Trophoblast cell (in vitro differentiated cells and primary cell): ENCODE results near the gene GOLGA8B.
"Not testable (repeated sequence)": the region's sequence is repeated elsewhere in the genome, so short reads cannot be mapped to it uniquely, and the experiment has no call there.

ENCODE experiments used
- DNase-seq, 2 donors: peaks; one replicate each; pipeline ENCODE4 v3.0.0-alpha.2; 2016
- H2AFZ ChIP-seq: 2 replicates; pipeline ENCODE4 v1.6.1; 2013; ENCODE audit warnings: low read length, moderate library complexity, mild to moderate bottlenecking; ENCODE audit not compliant: insufficient read depth, poor library complexity
- H2AK5ac ChIP-seq: 2 replicates; pipeline ENCODE4 v1.6.1; 2013; ENCODE audit warnings: mild to moderate bottlenecking, low read length
- H2BK120ac ChIP-seq: 2 replicates; pipeline ENCODE4 v1.6.1; 2013; ENCODE audit warnings: low read length, mild to moderate bottlenecking, moderate library complexity; ENCODE audit not compliant: insufficient read depth, poor library complexity
- H2BK12ac ChIP-seq: 2 replicates; pipeline ENCODE4 v1.6.1; 2013; ENCODE audit warnings: mild to moderate bottlenecking, low read length, moderate library complexity
- H2BK5ac ChIP-seq: 2 replicates; pipeline ENCODE4 v1.6.1; 2013; ENCODE audit warnings: low read length, low read depth, moderate library complexity, mild to moderate bottlenecking; ENCODE audit not compliant: poor library complexity
- H3K14ac ChIP-seq: 2 replicates; pipeline ENCODE4 v1.6.1; 2013; ENCODE audit warnings: mild to moderate bottlenecking, low read length
- H3K18ac ChIP-seq: 2 replicates; pipeline ENCODE4 v1.6.1; 2013; ENCODE audit warnings: mild to moderate bottlenecking, low read length
- H3K23ac ChIP-seq: 2 replicates; pipeline ENCODE4 v1.6.1; 2013; ENCODE audit warnings: low read length
- H3K27ac ChIP-seq: 2 replicates; pipeline ENCODE4 v1.5.1; 2013; ENCODE audit warnings: low read depth, mild to moderate bottlenecking, inconsistent platforms, low read length, moderate library complexity
- H3K27me3 ChIP-seq: 2 replicates; pipeline ENCODE4 v1.6.1; 2013; ENCODE audit warnings: inconsistent platforms, mild to moderate bottlenecking, low read length, moderate library complexity; ENCODE audit not compliant: insufficient read depth
- H3K36me3 ChIP-seq, 2 experiments: 1 replicate in 1 of 2; 2 replicates in 1 of 2; pipeline ENCODE4 v1.6.1; 2013; ENCODE audit warnings: low read length in 2 of 2, mild to moderate bottlenecking in 2 of 2, moderate library complexity in 1 of 2; ENCODE audit not compliant: insufficient read depth in 2 of 2, control insufficient read depth in 1 of 2
- H3K4ac ChIP-seq: 2 replicates; pipeline ENCODE4 v1.6.1; 2013; ENCODE audit warnings: low read depth, mild to moderate bottlenecking, low read length, moderate library complexity
- H3K4me1 ChIP-seq, 2 experiments: 1 replicate in 1 of 2; 2 replicates in 1 of 2; pipeline ENCODE4 v1.6.1; 2013; ENCODE audit warnings: low read length in 2 of 2, mild to moderate bottlenecking in 2 of 2, moderate library complexity in 1 of 2; ENCODE audit not compliant: insufficient read depth in 2 of 2, control insufficient read depth in 1 of 2
- H3K4me2 ChIP-seq: 2 replicates; pipeline ENCODE4 v1.6.1; 2013; ENCODE audit warnings: inconsistent platforms, mild to moderate bottlenecking, low read length, moderate library complexity
- H3K4me3 ChIP-seq: 2 replicates; pipeline ENCODE4 v1.5.1; 2013; ENCODE audit warnings: mild to moderate bottlenecking, low read depth, low read length, inconsistent platforms
- H3K79me1 ChIP-seq: one replicate; pipeline ENCODE4 v1.6.1; 2013; ENCODE audit warnings: low read length
- H3K79me2 ChIP-seq: 2 replicates; pipeline ENCODE4 v1.6.1; 2013; ENCODE audit warnings: low read length, mild to moderate bottlenecking; ENCODE audit not compliant: control insufficient read depth, insufficient read depth, poor library complexity
- H3K9ac ChIP-seq: 2 replicates; pipeline ENCODE4 v1.6.1; 2013; ENCODE audit warnings: mild to moderate bottlenecking, low read length
- H3K9me3 ChIP-seq: 2 replicates; pipeline ENCODE4 v1.6.1; 2013; ENCODE audit warnings: low read depth, mild to moderate bottlenecking, control low read depth, inconsistent platforms, low read length; ENCODE audit not compliant: insufficient read depth
- H4K12ac ChIP-seq: 2 replicates; pipeline ENCODE4 v1.6.1; 2013; ENCODE audit warnings: low read depth, mild to moderate bottlenecking, low read length, moderate library complexity
- H4K8ac ChIP-seq: 2 replicates; pipeline ENCODE4 v1.6.1; 2013; ENCODE audit warnings: low read depth, mild to moderate bottlenecking, low read length, moderate library complexity
- H4K91ac ChIP-seq: one replicate; pipeline ENCODE4 v1.6.1; 2013; ENCODE audit warnings: low read depth, mild to moderate bottlenecking, low read length, moderate library complexity
- WGBS: extraction: QIAGEN DNeasy Blood & Tissue Kit; methylation state at CpG from one replicate; pipeline ENCODE4 v1.1.7; 2013; ENCODE audit warnings: missing lambda C conversion rate; ENCODE audit not compliant: insufficient read length, insufficient coverage; ENCODE audit errors: extremely low coverage; 5-methylcytosine and 5-hydroxymethylcytosine counted together

Gene GOLGA8B

DNA sequence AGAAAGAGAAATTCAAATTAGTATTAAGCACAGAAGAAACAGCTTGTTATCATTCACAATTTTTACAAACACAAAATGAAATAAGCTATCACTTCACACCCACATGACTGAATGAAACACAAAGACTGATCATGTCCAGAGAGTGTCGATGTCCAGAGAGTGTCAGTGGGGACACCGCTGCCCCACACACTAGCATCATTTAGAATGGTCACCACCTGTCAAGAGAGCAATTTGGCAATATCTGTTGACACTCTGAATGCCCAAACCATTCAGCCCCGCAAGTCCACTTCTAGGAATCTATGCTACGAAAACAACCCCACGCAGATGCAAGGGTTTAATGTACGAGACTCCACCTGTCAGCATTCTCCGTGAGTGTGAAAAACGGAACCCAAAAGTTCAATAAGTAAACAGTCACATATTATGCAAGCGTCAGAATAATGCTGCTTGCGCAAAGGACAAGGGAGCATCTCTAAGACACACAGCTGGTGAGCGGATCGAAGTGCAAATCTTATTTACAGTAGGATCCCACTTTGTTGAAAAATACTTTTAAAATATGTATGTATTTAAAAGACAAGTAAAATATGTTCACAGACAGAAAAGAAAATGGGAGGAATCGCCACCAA lies 11.3 kb downstream of the GOLGA8B start:
- not testable (repeated sequence) for H2BK5ac ChIP-seq, H3K14ac ChIP-seq, H3K9me3 ChIP-seq, H3K36me3 ChIP-seq, H3K4me3 ChIP-seq, H2BK120ac ChIP-seq, DNase-seq, H3K9ac ChIP-seq, H2BK12ac ChIP-seq, H3K79me2 ChIP-seq, H2AK5ac ChIP-seq, H2AFZ ChIP-seq, H3K4ac ChIP-seq, H3K4me2 ChIP-seq, H3K18ac ChIP-seq, H3K4me1 ChIP-seq, H4K91ac ChIP-seq, H3K79me1 ChIP-seq, H3K27me3 ChIP-seq, H3K23ac ChIP-seq, H4K12ac ChIP-seq, H4K8ac ChIP-seq, H3K27ac ChIP-seq
- no CpG with 5 or more reads among the region's 13 CpGs for WGBS

DNA sequence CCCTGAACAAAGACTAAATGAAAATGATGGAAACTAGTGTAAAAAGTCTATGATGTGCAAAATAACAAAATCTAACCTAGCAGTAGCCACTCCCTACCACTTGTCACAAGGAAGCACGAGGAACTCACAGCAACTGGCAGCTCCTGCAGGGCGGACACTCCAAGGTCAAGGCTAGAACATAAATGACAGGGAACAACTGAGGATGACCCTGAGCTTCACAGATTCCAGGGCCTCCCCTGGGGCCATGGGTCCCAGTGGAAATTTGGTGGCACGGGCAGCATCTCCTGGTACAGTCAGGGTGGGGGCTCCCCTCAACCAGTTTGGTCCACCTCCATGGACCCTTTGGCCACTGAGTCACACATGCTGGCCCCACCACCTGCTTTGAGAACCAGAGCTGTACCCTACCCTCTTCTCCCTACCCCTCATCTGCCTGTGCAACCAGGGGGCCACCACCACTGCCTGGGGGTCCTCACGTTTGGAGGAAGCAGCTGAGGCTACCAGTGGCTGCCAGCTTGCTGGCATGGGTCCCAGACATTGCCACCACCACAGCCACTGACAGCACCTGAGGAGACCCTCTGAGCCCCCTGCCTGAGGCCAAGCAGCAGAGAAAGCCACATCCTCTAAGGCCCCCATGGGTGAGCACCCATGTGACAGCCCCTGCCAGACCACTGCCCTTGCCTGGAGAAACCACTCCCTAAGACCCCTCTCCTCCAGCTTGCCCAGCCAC lies 13.6 kb downstream of the GOLGA8B start:
- not testable (repeated sequence) for H3K14ac ChIP-seq, H3K4me3 ChIP-seq, H3K79me2 ChIP-seq, H3K4me1 ChIP-seq, H3K4me2 ChIP-seq, H4K91ac ChIP-seq, H3K18ac ChIP-seq, H3K79me1 ChIP-seq, H4K12ac ChIP-seq, H4K8ac ChIP-seq, H2BK120ac ChIP-seq, H3K23ac ChIP-seq, H2AK5ac ChIP-seq, H3K36me3 ChIP-seq, H3K27me3 ChIP-seq, H3K9me3 ChIP-seq, H2BK12ac ChIP-seq, DNase-seq, H3K9ac ChIP-seq, H3K4ac ChIP-seq, H3K27ac ChIP-seq, H2BK5ac ChIP-seq, H2AFZ ChIP-seq
- no CpG with 5 or more reads among the region's 4 CpGs for WGBS

DNA sequence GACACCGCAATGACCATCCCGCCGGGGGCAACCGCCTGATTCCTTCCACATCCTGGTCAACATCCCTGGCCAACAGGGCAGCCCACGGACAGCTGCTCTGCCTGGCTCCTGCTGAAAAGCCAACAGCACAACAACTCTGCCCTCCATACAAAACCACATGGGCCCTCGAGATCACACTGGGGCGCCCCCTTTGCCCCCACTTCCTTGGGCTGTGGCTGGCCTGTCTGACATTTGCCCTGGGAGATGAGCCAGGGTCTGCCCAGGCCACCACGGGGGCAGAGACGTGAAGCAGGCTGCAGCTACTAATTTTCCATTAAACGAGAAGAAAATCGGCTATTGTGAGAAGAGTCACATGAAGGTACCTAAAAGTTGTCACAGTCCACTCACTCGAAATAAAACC lies 16.3 kb downstream of the GOLGA8B start:
- not testable (repeated sequence) for H4K91ac ChIP-seq, DNase-seq, H3K36me3 ChIP-seq, H3K4ac ChIP-seq, H2BK120ac ChIP-seq, H2BK12ac ChIP-seq, H2BK5ac ChIP-seq, H3K14ac ChIP-seq, H3K9ac ChIP-seq, H3K79me1 ChIP-seq, H3K79me2 ChIP-seq, H4K8ac ChIP-seq, H3K23ac ChIP-seq, H3K4me2 ChIP-seq, H4K12ac ChIP-seq, H3K4me3 ChIP-seq, H3K27me3 ChIP-seq, H3K4me1 ChIP-seq, H2AFZ ChIP-seq, H3K18ac ChIP-seq, H3K27ac ChIP-seq, H2AK5ac ChIP-seq, H3K9me3 ChIP-seq
- no CpG with 5 or more reads among the region's 12 CpGs for WGBS

DNA sequence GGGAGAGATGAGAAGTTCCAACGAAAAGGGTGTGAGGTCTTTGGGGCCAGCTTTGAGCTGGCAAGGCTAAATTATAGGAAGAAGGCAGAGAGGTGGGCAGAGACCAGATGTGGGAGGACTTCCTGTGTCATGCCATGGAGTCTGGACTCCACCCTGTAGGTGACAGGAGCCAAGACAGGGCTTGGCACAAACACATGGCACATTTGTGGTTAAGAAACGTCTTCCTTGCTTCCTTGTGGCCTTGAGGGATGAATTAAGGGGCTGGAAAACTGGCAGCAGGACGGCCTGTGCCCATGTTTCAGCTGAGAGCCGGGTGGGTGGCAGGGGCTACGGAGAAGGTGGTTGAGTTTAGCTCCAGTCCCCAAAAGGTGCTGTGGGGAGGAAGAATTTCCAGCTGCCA lies 18.7 kb downstream of the GOLGA8B start:
- not testable (repeated sequence) for H3K27me3 ChIP-seq, H3K27ac ChIP-seq, H2BK120ac ChIP-seq, H3K14ac ChIP-seq, H3K36me3 ChIP-seq, H2BK12ac ChIP-seq, H3K79me1 ChIP-seq, H4K91ac ChIP-seq, H2BK5ac ChIP-seq, H2AK5ac ChIP-seq, H4K12ac ChIP-seq, H3K4me1 ChIP-seq, H3K4ac ChIP-seq, H4K8ac ChIP-seq, H3K4me2 ChIP-seq, H3K9ac ChIP-seq, H3K9me3 ChIP-seq, DNase-seq, H3K79me2 ChIP-seq, H2AFZ ChIP-seq, H3K4me3 ChIP-seq, H3K18ac ChIP-seq, H3K23ac ChIP-seq
- no CpG with 5 or more reads among the region's 5 CpGs for whole genome bisulfite sequencing
